Fibroblast of lung (primary cell): Measurements from ENCODE around the gene SYT8. TPM values are rescaled to one million over a fixed set of nuclear protein-coding genes. Genes with fewer than 3 reads are reported as not detected.

Experiments used
- DNase-seq, 2 donors: peaks; one replicate each; pipeline versions ENCODE4 v3.0.0 to v3.0.0-alpha.2; 2010; ENCODE audit warnings: low read depth in 2 of 2
- H2AFZ ChIP-seq: 2 replicates; pipeline ENCODE4 v1.5.1; 2012; ENCODE audit warnings: low read length, control low read depth, inconsistent platforms
- H3K27ac ChIP-seq: 2 replicates; pipeline ENCODE4 v1.5.1; 2011; ENCODE audit warnings: low read length, control low read depth; ENCODE audit not compliant: insufficient read depth
- H3K27me3 ChIP-seq: 2 replicates; pipeline ENCODE4 v1.5.1; 2011; ENCODE audit warnings: mild to moderate bottlenecking, low read length; ENCODE audit not compliant: control insufficient read depth, insufficient read depth
- H3K36me3 ChIP-seq: 2 replicates; pipeline ENCODE4 v1.5.1; 2011; ENCODE audit warnings: low read length; ENCODE audit not compliant: control insufficient read depth, insufficient read depth
- H3K4me1 ChIP-seq: 2 replicates; pipeline ENCODE4 v1.5.1; 2011; ENCODE audit warnings: low read length; ENCODE audit not compliant: control insufficient read depth, insufficient read depth; ENCODE audit errors: extremely low read depth
- H3K4me2 ChIP-seq: 2 replicates; pipeline ENCODE4 v1.5.1; 2011; ENCODE audit warnings: low read length, control low read depth; ENCODE audit not compliant: insufficient read depth; ENCODE audit errors: extremely low read depth
- H3K4me3 ChIP-seq, 4 experiments: fragments of 200-600 bp in 1 of 4; sonication (generic) in 1 of 4; replicated peaks in 1 of 4; 2 replicates each; pipeline ENCODE4 v1.5.1; 2011 to 2016; ENCODE audit warnings: low read length in 4 of 4, low read depth in 3 of 4, mild to moderate bottlenecking in 3 of 4, control low read depth in 2 of 4, inconsistent platforms in 1 of 4, mixed read lengths in 1 of 4; ENCODE audit not compliant: insufficient read depth in 1 of 4; ENCODE audit errors: control extremely low read depth in 1 of 4
- H3K79me2 ChIP-seq: 2 replicates; pipeline ENCODE4 v1.5.1; 2012; ENCODE audit warnings: mild to moderate bottlenecking, low read length, inconsistent platforms; ENCODE audit not compliant: control insufficient read depth, insufficient read depth
- H3K9ac ChIP-seq: 2 replicates; pipeline ENCODE4 v1.5.1; 2011; ENCODE audit warnings: mild to moderate bottlenecking, low read length, control low read depth; ENCODE audit not compliant: insufficient read depth
- H3K9me3 ChIP-seq: 2 replicates; pipeline ENCODE4 v1.5.1; 2012; ENCODE audit warnings: low read depth, low read length; ENCODE audit not compliant: control insufficient read depth, insufficient read depth
- H4K20me1 ChIP-seq: 2 replicates; pipeline ENCODE4 v1.5.1; 2011; ENCODE audit warnings: low read length; ENCODE audit not compliant: control insufficient read depth, insufficient read depth; ENCODE audit errors: extremely low read depth
- EZH2 ChIP-seq: IDR thresholded peaks from 2 replicates; pipeline ENCODE4 v1.5.1; 2012; ENCODE audit warnings: low read length, control low read depth, mild to moderate bottlenecking; ENCODE audit errors: missing control alignments
- polyA plus RNA-seq, 2 donors: library from polyadenylated mRNA; depleted of rRNA in 1 of 2; stranded (reverse) in 1 of 2; unstranded in 1 of 2; fragments of >200 nt; gene quantifications; 2 replicates each; pipeline ENCODE4 v1.2.1, GENCODE V29; 2011 to 2012; ENCODE audit warnings: missing spikeins in 1 of 2
- total RNA-seq: library from RNA; depleted of rRNA; stranded (reverse); fragments of >200 nt; gene quantifications from 2 replicates; pipeline ENCODE4 v1.2.1, GENCODE V29; 2014
- TF ChIP-seq, protein P1 (sequence below), 2 donors: IDR thresholded peaks in 1 of 2; conservative IDR thresholded peaks in 1 of 2; 1 replicate in 1 of 2; 2 replicates in 1 of 2; pipeline ENCODE4 v1.5.1; 2011 to 2012; ENCODE audit warnings: low read length in 2 of 2, control low read depth in 1 of 2, inconsistent platforms in 1 of 2, low read depth in 1 of 2, mild to moderate bottlenecking in 1 of 2

The SYT8 gene
- total and polyA plus RNA-seq, 2 donors (not counting 1 experiment from before 2014, with no cell fraction given) = not detected

- Histone ChIP-seq H3K9ac (no peak overlapping the region), H2AFZ (no peak overlapping the region), H3K9me3 (no peaks in the 10 kb centered on the region), H4K20me1 (no peaks in the 10 kb centered on the region), H3K4me1 (no peaks in the 10 kb centered on the region), H3K27ac (no peak overlapping the region), H3K36me3 (no peaks in the 10 kb centered on the region), H3K4me2 (no peak overlapping the region), H3K79me2 (no peaks in the 10 kb centered on the region), H3K4me3 (no peak overlapping the region), H3K27me3 (peaks cover 7% of the 10 kb centered on the region)
- TF ChIP-seq, protein P1, sequence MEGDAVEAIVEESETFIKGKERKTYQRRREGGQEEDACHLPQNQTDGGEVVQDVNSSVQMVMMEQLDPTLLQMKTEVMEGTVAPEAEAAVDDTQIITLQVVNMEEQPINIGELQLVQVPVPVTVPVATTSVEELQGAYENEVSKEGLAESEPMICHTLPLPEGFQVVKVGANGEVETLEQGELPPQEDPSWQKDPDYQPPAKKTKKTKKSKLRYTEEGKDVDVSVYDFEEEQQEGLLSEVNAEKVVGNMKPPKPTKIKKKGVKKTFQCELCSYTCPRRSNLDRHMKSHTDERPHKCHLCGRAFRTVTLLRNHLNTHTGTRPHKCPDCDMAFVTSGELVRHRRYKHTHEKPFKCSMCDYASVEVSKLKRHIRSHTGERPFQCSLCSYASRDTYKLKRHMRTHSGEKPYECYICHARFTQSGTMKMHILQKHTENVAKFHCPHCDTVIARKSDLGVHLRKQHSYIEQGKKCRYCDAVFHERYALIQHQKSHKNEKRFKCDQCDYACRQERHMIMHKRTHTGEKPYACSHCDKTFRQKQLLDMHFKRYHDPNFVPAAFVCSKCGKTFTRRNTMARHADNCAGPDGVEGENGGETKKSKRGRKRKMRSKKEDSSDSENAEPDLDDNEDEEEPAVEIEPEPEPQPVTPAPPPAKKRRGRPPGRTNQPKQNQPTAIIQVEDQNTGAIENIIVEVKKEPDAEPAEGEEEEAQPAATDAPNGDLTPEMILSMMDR (conservative IDR thresholded peaks at IDR 0.05 in 1 of 2, IDR thresholded peaks at IDR 0.05 in 1 of 2; ENCODE audit: low read depth in 1 of 2, low read length in 2 of 2) = no peak
- no peak for TF ChIP-seq EZH2
- no peak for DNase-seq
Observed at GRCh38 chr11:1805525-1805924, 29.3 kb upstream of the SYT8 start.

- Histone ChIP-seq H3K79me2 (no peaks in the 10 kb centered on the region), H3K36me3 (no peaks in the 10 kb centered on the region), H3K9me3 (no peaks in the 10 kb centered on the region), H3K27ac (no peak overlapping the region), H3K9ac (no peak overlapping the region), H2AFZ (no peak overlapping the region), H4K20me1 (no peaks in the 10 kb centered on the region), H3K4me1 (no peaks in the 10 kb centered on the region), H3K27me3 (peaks cover 7% of the 10 kb centered on the region), H3K4me2 (no peak overlapping the region), H3K4me3 (no peak overlapping the region)
- DNase-seq = no peak
- TF ChIP-seq, protein P1 (conservative IDR thresholded peaks at IDR 0.05 in 1 of 2, IDR thresholded peaks at IDR 0.05 in 1 of 2; ENCODE audit: low read depth in 1 of 2, low read length in 2 of 2) = peak in 1 of 2 donors; percentile 9
- TF ChIP-seq EZH2 = no peak
Observed at GRCh38 chr11:1807264-1807995, 27.4 kb upstream of the SYT8 start.

DNA sequence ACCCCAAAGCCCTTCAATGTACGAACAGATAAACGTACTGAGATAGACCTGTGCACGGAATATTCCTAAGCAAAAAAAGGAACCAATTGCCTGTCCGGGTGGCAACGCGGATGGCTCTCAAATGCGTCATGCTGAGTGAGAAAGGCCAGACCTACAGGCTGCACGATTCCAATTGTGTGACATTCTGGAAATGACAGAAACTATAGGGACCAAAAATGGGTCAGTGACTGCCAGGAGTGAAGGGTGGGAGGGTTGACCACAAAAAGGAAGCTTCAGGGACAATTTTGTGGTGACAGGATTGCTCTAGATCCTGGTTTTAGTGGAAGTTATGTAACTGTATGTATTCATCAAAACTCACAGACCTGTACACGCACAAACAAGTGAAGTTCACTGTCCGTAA is 24.0 kb upstream of the SYT8 start:
- no peaks in the 10 kb centered on the region for H3K9me3 ChIP-seq

More for the DNA sequence above, 24.0 kb upstream of the SYT8 start:
- no peaks in the 10 kb centered on the region for H3K4me1 ChIP-seq
- no peak overlapping the region for H3K4me2 ChIP-seq
- no peak overlapping the region for H3K4me3 ChIP-seq
- TF ChIP-seq EZH2 = no peak
- TF ChIP-seq, protein P1 (conservative IDR thresholded peaks at IDR 0.05 in 1 of 2, IDR thresholded peaks at IDR 0.05 in 1 of 2; ENCODE audit: low read depth in 1 of 2, low read length in 2 of 2) = no peak
- no peaks in the 10 kb centered on the region for H3K36me3 ChIP-seq
- no peak for DNase-seq
- H2AFZ ChIP-seq = no peak overlapping the region
- peaks cover 4% of the 10 kb centered on the region for H3K27me3 ChIP-seq
- no peak overlapping the region for H3K9ac ChIP-seq
- no peaks in the 10 kb centered on the region for H3K79me2 ChIP-seq
- H3K27ac ChIP-seq = no peak overlapping the region
- no peaks in the 10 kb centered on the region for H4K20me1 ChIP-seq
